OCI-LY3 (cell line): ENCODE data around the gene COL20A1.

Experiments
- H2AFZ ChIP-seq: fragments of 200-600, 300-600 bp; shearing (Covaris generic); 2 replicates; pipeline ENCODE4 v1.6.0; 2014; ENCODE audit warnings: antibody characterized with exemption, low read depth, low read length
- H3K27ac ChIP-seq: fragments of 200-600, 300-600 bp; sonication (generic); 2 replicates; pipeline ENCODE4 v1.5.1; 2014; ENCODE audit warnings: mild to moderate bottlenecking, low read length, moderate library complexity, mixed read lengths
- H3K27me3 ChIP-seq: fragments of 200-600, 300-600 bp; sonication (generic); 2 replicates; pipeline ENCODE4 v1.6.1; 2014; ENCODE audit warnings: low read depth, low read length, mixed read lengths
- H3K36me3 ChIP-seq: fragments of 200-600, 300-600 bp; sonication (generic); replicated peaks from 2 replicates; pipeline ENCODE3; 2014; ENCODE audit warnings: low read depth, low read length, mixed read lengths
- H3K4me1 ChIP-seq: fragments of 300-600, 200-600 bp; sonication (generic); 2 replicates; pipeline ENCODE4 v1.6.1; 2014; ENCODE audit warnings: low read length, mixed read lengths
- H3K4me2 ChIP-seq: fragments of 200-600, 300-600 bp; sonication (generic); 2 replicates; pipeline ENCODE4 v1.6.1; 2014; ENCODE audit warnings: low read length, mixed read lengths
- H3K4me3 ChIP-seq: fragments of 300-600, 200-600 bp; sonication (generic); 2 replicates; pipeline ENCODE4 v1.5.1; 2014; ENCODE audit warnings: antibody characterized with exemption, mild to moderate bottlenecking, low read length, moderate library complexity
- H3K79me2 ChIP-seq: fragments of 300-600, 200-600 bp; shearing (Covaris generic); 2 replicates; pipeline ENCODE4 v1.6.1; 2014; ENCODE audit warnings: mild to moderate bottlenecking, low read length, mixed read lengths
- H3K9ac ChIP-seq: fragments of 300-600, 200-600 bp; shearing (Covaris generic); 2 replicates; pipeline ENCODE4 v1.6.0; 2014; ENCODE audit warnings: mild to moderate bottlenecking, low read length, moderate library complexity
- H3K9me3 ChIP-seq: fragments of 200-600, 300-600 bp; shearing (Covaris generic); 2 replicates; pipeline ENCODE4 v1.6.1; 2014; ENCODE audit warnings: low read length, mixed read lengths; ENCODE audit not compliant: insufficient read depth
- H4K20me1 ChIP-seq: fragments of 200-600, 300-600 bp; sonication (generic); 2 replicates; pipeline ENCODE4 v1.6.1; 2016; ENCODE audit warnings: low read length, mixed read lengths; ENCODE audit not compliant: insufficient read depth
- EZH2phosphoT487 ChIP-seq: fragments of 200-600 bp; shearing (Covaris generic); IDR thresholded peaks from 2 replicates; pipeline ENCODE4 v1.6.1; 2018; ENCODE audit warnings: antibody characterized with exemption, mixed run types, low read depth
- TF ChIP-seq, protein P1 (sequence below): fragments of 200-600, 300-600 bp; sonication (generic); IDR thresholded peaks from 2 replicates; pipeline ENCODE4 v1.5.1; 2014; ENCODE audit warnings: antibody characterized with exemption, low read length, low read depth

COL20A1 gene

DNA sequence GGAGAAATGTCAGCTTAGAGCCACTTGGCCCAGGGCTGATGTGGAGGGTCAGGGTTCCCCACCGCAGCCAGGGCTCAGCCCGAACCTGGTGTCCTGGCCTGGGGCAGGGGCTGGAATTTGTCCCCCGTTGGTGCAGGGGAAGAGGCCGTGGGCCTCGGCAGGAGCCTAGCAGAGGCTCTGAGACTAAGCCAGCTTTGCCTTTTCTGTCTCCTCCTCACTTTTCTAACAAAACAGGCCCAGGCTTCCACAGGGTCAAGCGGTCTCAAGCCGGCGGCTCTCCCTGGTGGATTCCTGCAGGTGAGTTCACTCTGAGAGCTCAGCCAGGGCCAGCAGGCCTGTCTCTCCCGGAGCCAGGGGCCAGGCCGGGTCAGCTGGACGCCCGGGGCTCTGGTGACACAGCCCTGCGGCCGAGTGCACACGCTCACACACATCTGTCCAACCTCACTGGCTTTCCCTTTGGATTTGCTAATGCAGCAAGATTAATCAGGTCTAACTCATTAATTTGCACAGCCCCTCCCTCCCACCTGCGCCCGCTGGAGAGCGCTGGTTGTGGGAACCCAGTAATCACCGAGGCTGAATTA is 71.1 kb downstream of the COL20A1 start:
- Histone ChIP-seq H3K4me1 (no peaks in the 10 kb centered on the region), H3K27ac (no peak overlapping the region), H3K9me3 (no peaks in the 10 kb centered on the region), H3K4me3 (no peak overlapping the region), H3K27me3 (no peaks in the 10 kb centered on the region), H3K79me2 (no peaks in the 10 kb centered on the region), H2AFZ (no peak overlapping the region), H3K4me2 (no peak overlapping the region), H3K36me3 (no peaks in the 10 kb centered on the region), H4K20me1 (no peaks in the 10 kb centered on the region), H3K9ac (no peak overlapping the region)
- TF ChIP-seq, protein P1, sequence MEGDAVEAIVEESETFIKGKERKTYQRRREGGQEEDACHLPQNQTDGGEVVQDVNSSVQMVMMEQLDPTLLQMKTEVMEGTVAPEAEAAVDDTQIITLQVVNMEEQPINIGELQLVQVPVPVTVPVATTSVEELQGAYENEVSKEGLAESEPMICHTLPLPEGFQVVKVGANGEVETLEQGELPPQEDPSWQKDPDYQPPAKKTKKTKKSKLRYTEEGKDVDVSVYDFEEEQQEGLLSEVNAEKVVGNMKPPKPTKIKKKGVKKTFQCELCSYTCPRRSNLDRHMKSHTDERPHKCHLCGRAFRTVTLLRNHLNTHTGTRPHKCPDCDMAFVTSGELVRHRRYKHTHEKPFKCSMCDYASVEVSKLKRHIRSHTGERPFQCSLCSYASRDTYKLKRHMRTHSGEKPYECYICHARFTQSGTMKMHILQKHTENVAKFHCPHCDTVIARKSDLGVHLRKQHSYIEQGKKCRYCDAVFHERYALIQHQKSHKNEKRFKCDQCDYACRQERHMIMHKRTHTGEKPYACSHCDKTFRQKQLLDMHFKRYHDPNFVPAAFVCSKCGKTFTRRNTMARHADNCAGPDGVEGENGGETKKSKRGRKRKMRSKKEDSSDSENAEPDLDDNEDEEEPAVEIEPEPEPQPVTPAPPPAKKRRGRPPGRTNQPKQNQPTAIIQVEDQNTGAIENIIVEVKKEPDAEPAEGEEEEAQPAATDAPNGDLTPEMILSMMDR = no peak
- no peak for TF ChIP-seq EZH2phosphoT487

DNA sequence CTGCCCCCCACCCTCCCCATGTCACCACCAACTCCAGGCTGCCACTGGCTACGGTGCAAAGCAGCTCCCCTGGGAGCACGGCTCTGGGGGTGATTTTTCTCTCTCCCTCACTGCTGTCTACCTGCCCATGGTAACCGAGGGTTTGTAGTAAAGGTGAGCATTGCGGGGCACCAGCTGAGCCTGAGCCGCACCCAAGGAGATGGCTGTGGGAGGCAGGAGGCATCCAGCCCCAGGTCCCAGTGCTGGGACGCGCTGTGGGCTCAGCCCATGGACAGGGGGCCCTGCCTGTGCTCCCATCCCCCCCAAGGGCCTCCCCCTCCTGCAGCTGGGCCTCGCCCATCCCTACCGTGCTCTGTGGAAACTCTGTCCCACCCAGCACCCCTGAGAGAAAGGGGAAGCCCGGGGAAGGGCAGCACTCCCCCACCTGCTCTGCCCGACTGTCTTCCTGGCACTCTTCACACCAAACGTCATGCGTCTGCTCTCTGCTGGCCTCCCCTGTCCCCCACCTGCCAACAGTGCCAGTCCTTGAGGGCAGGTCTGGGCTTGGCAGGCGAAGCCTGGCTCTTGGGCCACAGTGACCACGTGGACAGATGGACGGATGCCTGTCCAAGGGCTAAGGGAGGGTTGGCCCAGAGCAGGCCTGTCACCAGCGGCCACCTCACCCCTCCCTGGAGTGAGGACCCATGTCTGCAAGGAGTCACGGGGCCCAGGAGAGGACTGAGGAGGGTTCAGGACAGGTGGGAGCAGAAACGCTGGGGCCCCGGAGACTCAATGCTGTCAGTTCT is 72.0 kb downstream of the COL20A1 start:
- TF ChIP-seq, protein P1 = no peak
- TF ChIP-seq EZH2phosphoT487 = no peak
- Histone ChIP-seq H3K4me1 (no peaks in the 10 kb centered on the region), H4K20me1 (no peaks in the 10 kb centered on the region), H3K27ac (no peak overlapping the region), H3K4me2 (no peak overlapping the region), H3K79me2 (no peaks in the 10 kb centered on the region), H3K9me3 (no peaks in the 10 kb centered on the region), H2AFZ (no peak overlapping the region), H3K36me3 (no peaks in the 10 kb centered on the region), H3K9ac (no peak overlapping the region), H3K4me3 (no peak overlapping the region), H3K27me3 (no peaks in the 10 kb centered on the region)

DNA sequence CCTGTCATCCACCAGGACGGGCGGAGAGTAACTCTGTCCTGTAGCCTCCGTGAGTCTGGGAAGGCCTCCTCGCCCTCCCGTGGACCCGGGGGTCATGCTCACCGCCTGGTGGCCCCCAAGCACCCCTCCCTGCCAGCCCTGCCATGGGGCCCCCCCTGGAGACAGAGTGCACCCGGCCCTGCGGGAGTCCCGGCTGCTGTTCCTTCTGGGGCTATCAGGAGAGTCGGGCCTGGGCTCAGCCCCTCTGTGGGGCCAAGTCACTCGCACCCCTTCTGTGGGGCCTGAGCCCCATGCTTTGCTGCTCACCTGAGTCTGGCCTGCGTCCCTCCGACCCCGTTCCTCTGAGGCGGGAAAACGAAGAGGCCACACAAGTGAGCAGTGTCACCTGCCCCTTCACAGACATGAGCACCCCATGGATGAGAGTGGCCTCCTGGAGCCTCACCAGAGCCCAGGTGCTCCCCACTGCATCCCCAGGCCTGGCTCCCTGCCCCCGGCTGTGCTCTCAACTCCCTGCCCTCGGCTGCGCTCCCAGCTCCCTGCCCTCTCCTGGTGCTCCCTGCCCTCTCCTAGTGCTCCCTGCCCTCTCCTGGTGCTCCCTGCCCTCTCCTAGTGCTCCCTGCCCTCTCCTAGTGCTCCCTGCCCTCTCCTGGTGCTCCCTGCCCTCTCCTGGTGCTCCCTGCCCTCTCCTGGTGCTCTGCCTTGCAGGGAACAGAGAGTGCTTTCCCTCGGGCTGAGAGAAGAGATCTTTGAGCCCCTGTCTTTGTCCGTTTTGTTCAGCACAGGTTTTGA is 72.8 kb downstream of the COL20A1 start:
- Histone ChIP-seq H2AFZ (no peak overlapping the region), H3K9ac (no peak overlapping the region), H3K9me3 (no peaks in the 10 kb centered on the region), H3K27me3 (no peaks in the 10 kb centered on the region), H3K27ac (no peak overlapping the region), H3K79me2 (no peaks in the 10 kb centered on the region), H4K20me1 (no peaks in the 10 kb centered on the region), H3K4me3 (no peak overlapping the region), H3K4me2 (no peak overlapping the region), H3K4me1 (no peaks in the 10 kb centered on the region), H3K36me3 (no peaks in the 10 kb centered on the region)
- TF ChIP-seq, protein P1 = no peak
- TF ChIP-seq EZH2phosphoT487 = no peak
